ENCODE measurements around the gene LIMS4.
"Not testable (repeated sequence)": the region's sequence is repeated elsewhere in the genome, so short reads cannot be mapped to it uniquely, and the experiment has no call there.

- TF ChIP-seq CTCF (IDR thresholded peaks at IDR 0.05; ENCODE audit: borderline replicate concordance, extremely low read depth, low read length, poor library complexity, severe bottlenecking); EZH2 (IDR thresholded peaks at IDR 0.05; ENCODE audit: borderline replicate concordance, low read depth, low read length, severe bottlenecking): not testable (repeated sequence)
Measured at GRCh38 chr2:110420641-110421354, 51.8 kb downstream of the LIMS4 start.
